ENCODE measurements around the gene UBE2V1.

The UBE2V1 gene

DNA sequence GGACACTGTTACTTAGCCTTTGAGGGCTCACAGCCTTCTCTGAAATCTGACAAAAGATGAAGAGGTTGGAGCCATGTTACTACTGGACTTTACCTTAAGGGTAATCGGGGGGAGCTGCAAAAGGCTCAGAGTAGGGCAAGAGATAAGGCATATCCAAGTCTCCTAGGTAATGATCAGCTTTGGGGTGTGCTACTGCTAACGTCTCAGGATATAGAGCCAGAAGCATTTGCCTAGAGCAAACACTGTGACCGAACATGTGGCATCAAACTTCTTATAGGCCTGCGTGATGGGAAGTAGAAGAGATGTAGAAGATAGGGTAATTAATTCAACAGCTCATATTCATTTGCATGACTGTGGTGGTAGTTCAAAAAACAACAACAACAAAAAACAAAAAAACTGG is 11.1 kb downstream of the UBE2V1 start:
- TF ChIP-seq CTCF (IDR thresholded peaks at IDR 0.05), result no peak
- Histone ChIP-seq H3K27ac (no peak overlapping the region), H3K27me3 (no peaks in the 10 kb centered on the region), H3K9me3 (no peaks in the 10 kb centered on the region), H3K4me1 (ENCODE audit: control insufficient read depth in 1 of 2, insufficient read depth in 1 of 2, low read depth in 1 of 2, low read length in 1 of 2) (peaks cover 0 to 4% of the 10 kb centered on the region in 2 experiments), H3K36me3 (peaks cover 8% of the 10 kb centered on the region), H3K4me3 (ENCODE audit: low read depth in 1 of 2, low read length in 1 of 2) (no peak overlapping the region)

GRCh38 chr20:50101281-50101680 is 11.7 kb downstream of the UBE2V1 start:
- no peaks in the 10 kb centered on the region for H3K9me3 ChIP-seq
- no peak overlapping the region for H3K27ac ChIP-seq
- peaks cover 0 to 4% of the 10 kb centered on the region in 2 experiments for H3K4me1 ChIP-seq (ENCODE audit: control insufficient read depth in 1 of 2, insufficient read depth in 1 of 2, low read depth in 1 of 2, low read length in 1 of 2)
- H3K27me3 ChIP-seq, result no peaks in the 10 kb centered on the region
- no peak for TF ChIP-seq CTCF (IDR thresholded peaks at IDR 0.05)
- peaks cover 14% of the 10 kb centered on the region for H3K36me3 ChIP-seq
- H3K4me3 ChIP-seq (ENCODE audit: low read depth in 1 of 2, low read length in 1 of 2), result no peak overlapping the region

DNA sequence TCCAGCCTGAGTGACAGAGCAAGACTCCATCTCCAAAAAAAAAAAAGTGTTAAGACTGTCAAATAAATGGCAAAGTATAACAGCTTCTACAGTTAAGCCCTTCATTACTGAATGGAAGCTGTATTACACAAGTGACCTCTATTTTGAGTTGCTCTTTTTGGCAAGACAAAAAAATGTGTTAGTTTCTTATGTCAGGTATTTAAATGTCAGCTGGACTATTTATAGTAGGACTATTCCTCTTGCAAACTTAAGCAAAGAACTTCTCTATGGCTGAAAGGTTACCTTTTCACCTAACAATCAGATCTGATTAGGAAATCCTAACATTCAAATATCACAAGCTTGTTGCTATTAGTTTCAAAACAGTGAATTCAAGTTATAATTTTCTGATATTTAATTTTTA is 12.4 kb downstream of the UBE2V1 start:
- no peaks in the 10 kb centered on the region for H3K27me3 ChIP-seq
- H3K9me3 ChIP-seq, result no peaks in the 10 kb centered on the region
- H3K4me1 ChIP-seq (ENCODE audit: control insufficient read depth in 1 of 2, insufficient read depth in 1 of 2, low read depth in 1 of 2, low read length in 1 of 2), result peaks cover 0 to 4% of the 10 kb centered on the region in 2 experiments
- no peak overlapping the region for H3K4me3 ChIP-seq (ENCODE audit: low read depth in 1 of 2, low read length in 1 of 2)
- no peak for TF ChIP-seq CTCF (IDR thresholded peaks at IDR 0.05)
- no peak overlapping the region for H3K27ac ChIP-seq
- peaks cover 21% of the 10 kb centered on the region for H3K36me3 ChIP-seq

DNA sequence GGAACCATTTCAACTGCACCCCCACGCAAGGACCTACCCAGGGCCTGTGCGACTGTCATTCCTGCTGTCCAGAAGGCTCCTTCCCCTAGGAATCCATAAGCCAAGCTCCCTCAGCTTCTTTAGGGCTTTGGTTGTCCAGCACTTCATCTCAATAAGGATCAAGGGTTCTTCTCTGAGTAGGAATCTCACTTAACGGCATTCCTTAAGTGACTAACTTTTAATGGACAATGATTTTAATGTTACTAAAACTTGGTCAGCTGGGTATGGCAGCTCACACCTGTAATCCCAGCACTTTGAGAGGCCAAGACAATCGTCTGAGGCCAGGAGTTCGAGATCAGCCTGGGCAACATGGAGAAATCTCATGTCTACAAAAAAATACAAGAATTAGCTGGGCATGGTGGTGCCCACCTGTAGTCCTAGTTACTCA is 13.4 kb downstream of the UBE2V1 start:
- no peak for TF ChIP-seq CTCF (IDR thresholded peaks at IDR 0.05)
- Histone ChIP-seq H3K36me3 (peaks cover 31% of the 10 kb centered on the region), H3K27ac (no peak overlapping the region), H3K9me3 (no peaks in the 10 kb centered on the region), H3K4me3 (ENCODE audit: low read depth in 1 of 2, low read length in 1 of 2) (no peak overlapping the region), H3K27me3 (no peaks in the 10 kb centered on the region), H3K4me1 (ENCODE audit: control insufficient read depth in 1 of 2, insufficient read depth in 1 of 2, low read depth in 1 of 2, low read length in 1 of 2) (peaks cover 0 to 4% of the 10 kb centered on the region in 2 experiments)

DNA sequence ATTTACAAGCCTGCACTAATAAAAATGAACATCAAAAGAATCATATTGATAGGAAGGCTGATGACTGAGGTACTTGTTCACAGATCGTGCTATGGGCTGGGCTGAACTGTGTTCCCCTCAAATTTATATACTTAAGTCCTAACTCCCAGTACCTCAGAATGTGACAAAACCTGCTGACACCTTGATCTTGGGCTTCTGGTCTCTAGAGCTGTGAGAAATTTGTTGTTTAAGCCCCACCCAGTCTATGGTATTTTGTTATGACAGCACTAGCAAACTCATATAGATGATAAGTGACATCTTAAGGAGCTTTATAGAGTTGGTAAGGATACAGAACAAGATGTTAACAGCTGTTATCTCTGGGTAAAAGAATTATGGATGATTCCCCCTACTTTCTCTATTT is 13.8 kb downstream of the UBE2V1 start:
- Histone ChIP-seq H3K36me3 (peaks cover 34% of the 10 kb centered on the region), H3K9me3 (no peaks in the 10 kb centered on the region), H3K27me3 (no peaks in the 10 kb centered on the region), H3K4me1 (ENCODE audit: control insufficient read depth in 1 of 2, insufficient read depth in 1 of 2, low read depth in 1 of 2, low read length in 1 of 2) (peaks cover 0 to 4% of the 10 kb centered on the region in 2 experiments), H3K27ac (no peak overlapping the region), H3K4me3 (ENCODE audit: low read depth in 1 of 2, low read length in 1 of 2) (no peak overlapping the region)
- TF ChIP-seq CTCF (IDR thresholded peaks at IDR 0.05), result no peak

GRCh38 chr20:50098259-50098658 is 14.7 kb downstream of the UBE2V1 start:
- no peak overlapping the region for H3K27ac ChIP-seq
- H3K27me3 ChIP-seq, result no peaks in the 10 kb centered on the region
- H3K4me1 ChIP-seq (ENCODE audit: control insufficient read depth in 1 of 2, insufficient read depth in 1 of 2, low read depth in 1 of 2, low read length in 1 of 2), result peaks cover 3 to 6% of the 10 kb centered on the region in 2 experiments
- no peak for TF ChIP-seq CTCF (IDR thresholded peaks at IDR 0.05)
- no peak overlapping the region for H3K4me3 ChIP-seq (ENCODE audit: low read depth in 1 of 2, low read length in 1 of 2)
- peaks cover 38% of the 10 kb centered on the region for H3K36me3 ChIP-seq
- no peaks in the 10 kb centered on the region for H3K9me3 ChIP-seq

Measured in neutrophil (primary cell).